ENCODE results near the gene MRPL12. TPM values are rescaled to one million over a fixed set of nuclear protein-coding genes. Genes with fewer than 3 reads are reported as not detected.
A peak's percentile ranks its signal among the peaks of the same experiment; 100 is the strongest.

The MRPL12 gene
- total and polyA plus RNA-seq, 9 of the 15 experiments (the other 6 are each of a cell fraction or from before 2014, with no cell fraction given): 0.94 to 338 (median 100) TPM

- peaks cover 36 to 61% of the 10 kb centered on the region in 2 experiments for H3K4me1 ChIP-seq (replicated peaks in 1 of 2; ENCODE audit: control insufficient read depth in 2 of 2, insufficient read depth in 2 of 2, low read length in 2 of 2)
- intact Hi-C loops (cut with micrococcal nuclease): no loop called here
- no peak overlapping the region for H3K4me2 ChIP-seq (ENCODE audit: insufficient read depth, low read length)
- in situ Hi-C loops (cut with MboI): no loop called here
- no peak overlapping the region for H3K4me3 ChIP-seq
- H2AFZ ChIP-seq (ENCODE audit: low read depth, low read length): no peak overlapping the region
- H3K27me3 ChIP-seq (ENCODE audit: control insufficient read depth in 2 of 2, insufficient read depth in 2 of 2, low read length in 2 of 2): no peaks in the 10 kb centered on the region
- no peaks in the 10 kb centered on the region for H4K20me1 ChIP-seq (replicated peaks; ENCODE audit: control insufficient read depth, insufficient read depth, low read length)
- H3K9ac ChIP-seq (ENCODE audit: insufficient read depth in 1 of 2, low read depth in 2 of 2, low read length in 2 of 2): peak overlapping the region; percentile 36 to 80; a peak in 3 of 4 replicates
- DNase-seq (ENCODE audit: extremely low read depth in 1 of 4, low spot score in 3 of 4): peak in 1 of 4 experiments; percentile 32
- H3K9me1 ChIP-seq (ENCODE audit: control insufficient read depth, insufficient read depth, low read length): no peaks in the 10 kb centered on the region
- 62% methylated on average over 5 of the region's 7 CpGs for WGBS (ENCODE audit: insufficient coverage, low coverage, missing lambda C conversion rate)
- peak overlapping the region; percentile 75 for H3K27ac ChIP-seq (ENCODE audit: extremely low read depth, low read depth, low read length)
- ChIA-PET CTCF (ENCODE audit: low intra/inter-chr PET ratio) (no interaction called here), POLR2A (interaction anchor here (0.6 to 2.3 kb wide), 6 partner anchors 9 to 38 kb away, joined by 3 to 8 read pairs (median 4); partner anchors contain the start of genes NPLOC4 and TSPAN10)
- H3K36me3 ChIP-seq (ENCODE audit: control insufficient read depth, insufficient read depth, low read length): peaks cover 32% of the 10 kb centered on the region
- no TSS peak for BruUV-seq (replicated peaks)
- H3K9me3 ChIP-seq (replicated peaks; ENCODE audit: control insufficient read depth, insufficient read depth, low read depth, low read length): no peaks in the 10 kb centered on the region
- ATAC-seq: no peak
- no peak for FAIRE-seq
- H3K79me2 ChIP-seq (ENCODE audit: control insufficient read depth, insufficient read depth, low read length): peaks cover 49% of the 10 kb centered on the region
- TF ChIP-seq TBL1XR1 (IDR thresholded peaks at IDR 0.05; ENCODE audit: low read length in 2 of 2) (no peak), ZNF224 (CRISPR knock-in tag; IDR thresholded peaks at IDR 0.05) (no peak), POLR2G (IDR thresholded peaks at IDR 0.05; ENCODE audit: low read depth, low read length) (peak; percentile 44; the same call in 1 of the 2 replicates), EP300 (IDR thresholded peaks at IDR 0.05; ENCODE audit: low read length) (no peak), ZNF3 (CRISPR knock-in tag; IDR thresholded peaks at IDR 0.05) (no peak), MEF2D (tag; conservative IDR thresholded peaks at IDR 0.05; ENCODE audit: low read depth) (no peak), STAG1 (CRISPR knock-in tag; IDR thresholded peaks at IDR 0.05; ENCODE audit: borderline replicate concordance) (no peak), FOXP4 (CRISPR knock-in tag; IDR thresholded peaks at IDR 0.05; ENCODE audit: borderline replicate concordance) (0 out of 2 replicates have a peak, but pooled peaks have one; percentile 25), PTBP1 (IDR thresholded peaks at IDR 0.05; ENCODE audit: low read depth, low read length) (no peak), ZEB2 (IDR thresholded peaks at IDR 0.05) (no peak)
- TF ChIP-seq, protein P1, sequence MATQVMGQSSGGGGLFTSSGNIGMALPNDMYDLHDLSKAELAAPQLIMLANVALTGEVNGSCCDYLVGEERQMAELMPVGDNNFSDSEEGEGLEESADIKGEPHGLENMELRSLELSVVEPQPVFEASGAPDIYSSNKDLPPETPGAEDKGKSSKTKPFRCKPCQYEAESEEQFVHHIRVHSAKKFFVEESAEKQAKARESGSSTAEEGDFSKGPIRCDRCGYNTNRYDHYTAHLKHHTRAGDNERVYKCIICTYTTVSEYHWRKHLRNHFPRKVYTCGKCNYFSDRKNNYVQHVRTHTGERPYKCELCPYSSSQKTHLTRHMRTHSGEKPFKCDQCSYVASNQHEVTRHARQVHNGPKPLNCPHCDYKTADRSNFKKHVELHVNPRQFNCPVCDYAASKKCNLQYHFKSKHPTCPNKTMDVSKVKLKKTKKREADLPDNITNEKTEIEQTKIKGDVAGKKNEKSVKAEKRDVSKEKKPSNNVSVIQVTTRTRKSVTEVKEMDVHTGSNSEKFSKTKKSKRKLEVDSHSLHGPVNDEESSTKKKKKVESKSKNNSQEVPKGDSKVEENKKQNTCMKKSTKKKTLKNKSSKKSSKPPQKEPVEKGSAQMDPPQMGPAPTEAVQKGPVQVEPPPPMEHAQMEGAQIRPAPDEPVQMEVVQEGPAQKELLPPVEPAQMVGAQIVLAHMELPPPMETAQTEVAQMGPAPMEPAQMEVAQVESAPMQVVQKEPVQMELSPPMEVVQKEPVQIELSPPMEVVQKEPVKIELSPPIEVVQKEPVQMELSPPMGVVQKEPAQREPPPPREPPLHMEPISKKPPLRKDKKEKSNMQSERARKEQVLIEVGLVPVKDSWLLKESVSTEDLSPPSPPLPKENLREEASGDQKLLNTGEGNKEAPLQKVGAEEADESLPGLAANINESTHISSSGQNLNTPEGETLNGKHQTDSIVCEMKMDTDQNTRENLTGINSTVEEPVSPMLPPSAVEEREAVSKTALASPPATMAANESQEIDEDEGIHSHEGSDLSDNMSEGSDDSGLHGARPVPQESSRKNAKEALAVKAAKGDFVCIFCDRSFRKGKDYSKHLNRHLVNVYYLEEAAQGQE (IDR thresholded peaks at IDR 0.05; ENCODE audit: borderline replicate concordance): no peak
- TF ChIP-seq, protein P1 (CRISPR knock-in tag; IDR thresholded peaks at IDR 0.05; ENCODE audit: low read depth): no peak
Measured at GRCh38 chr17:81664051-81664470, 39.1 kb upstream of the MRPL12 start.
